Measurements from ENCODE around the gene TBC1D8. TPM values are rescaled to one million over a fixed set of nuclear protein-coding genes. Genes with fewer than 3 reads are reported as not detected.

Gene TBC1D8
- total and polyA plus RNA-seq, 2 of the 13 experiments (the other 11 are each of a cell fraction or from before 2014, with no cell fraction given) = 45.1 to 95.4 TPM

DNA sequence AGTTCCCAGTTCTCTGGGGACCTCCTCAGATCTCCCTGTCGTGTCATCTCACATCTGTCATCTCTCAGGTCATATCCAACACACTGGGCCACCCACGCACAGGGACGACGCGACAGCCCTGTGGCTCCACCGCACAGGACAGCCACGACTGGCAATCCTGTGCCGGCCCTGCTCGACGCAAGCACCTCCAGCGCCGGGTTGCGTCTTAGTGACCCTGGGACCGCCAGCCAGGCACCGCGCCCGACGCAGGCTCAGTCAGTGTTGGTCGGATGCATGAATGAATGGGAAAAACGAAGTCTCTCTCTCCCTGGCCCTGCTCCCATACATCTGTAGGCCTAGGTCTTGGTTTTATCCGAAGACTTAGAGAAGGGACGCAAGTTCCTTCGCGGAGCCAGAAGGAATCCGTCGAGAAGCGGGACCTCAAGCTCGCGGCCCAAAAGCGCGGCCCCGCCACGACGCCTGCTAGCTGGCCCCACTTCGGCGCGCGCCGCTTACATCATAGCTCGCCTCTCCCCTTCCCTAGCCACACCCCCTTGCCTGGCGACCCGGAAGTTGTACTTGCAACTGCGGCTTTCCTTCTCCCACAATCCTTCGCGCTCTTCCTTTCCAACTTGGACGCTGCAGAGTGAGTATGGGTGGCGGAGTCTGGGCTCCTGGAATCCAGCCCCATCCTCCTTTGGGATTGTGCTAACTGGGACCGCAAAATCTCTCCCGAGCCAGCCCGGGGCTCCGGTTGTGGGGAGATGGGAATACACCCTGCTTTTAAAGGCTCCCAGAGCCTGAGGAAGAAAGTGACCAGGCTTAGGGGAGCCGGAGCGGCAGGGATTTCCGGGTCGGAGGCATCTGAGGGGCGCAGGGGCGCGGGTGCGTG is 149.3 kb downstream of the TBC1D8 start, which contains the start of gene RPL31 (continued):
- TF ChIP-seq ZNF724P (CRISPR knock-in tag; IDR thresholded peaks at IDR 0.05; ENCODE audit: borderline replicate concordance) (peak; percentile 99), ZNF713 (CRISPR knock-in tag; IDR thresholded peaks at IDR 0.05) (peak; percentile 94), ZNF382 (CRISPR knock-in tag; IDR thresholded peaks at IDR 0.05; ENCODE audit: borderline replicate concordance) (no peak), ZFY (CRISPR knock-in tag; IDR thresholded peaks at IDR 0.05) (peak; percentile 99), BCL6 (CRISPR knock-in tag; IDR thresholded peaks at IDR 0.05) (peak; percentile 65), ZNF138 (CRISPR knock-in tag; IDR thresholded peaks at IDR 0.05; ENCODE audit: low read depth) (peak; percentile 93), ZNF558 (CRISPR knock-in tag; IDR thresholded peaks at IDR 0.05; ENCODE audit: borderline replicate concordance) (peak; percentile 98; the same call in 1 of the 2 replicates), ZNF83 (CRISPR knock-in tag; IDR thresholded peaks at IDR 0.05; ENCODE audit: borderline replicate concordance) (peak; percentile 71; the same call in 1 of the 2 replicates), STAG1 (CRISPR knock-in tag; IDR thresholded peaks at IDR 0.05) (no peak; the same call in 1 of the 2 replicates), KDM6A (CRISPR knock-in tag; IDR thresholded peaks at IDR 0.05; ENCODE audit: low read depth) (no peak), ZNF12 (CRISPR knock-in tag; IDR thresholded peaks at IDR 0.05) (peak; percentile 79), ZFP36L1 (CRISPR knock-in tag; IDR thresholded peaks at IDR 0.05) (peak; percentile 99), ASH2L (IDR thresholded peaks at IDR 0.05; ENCODE audit: insufficient read length, low read depth, low read length) (peak; percentile 99), THAP11 (CRISPR knock-in tag; IDR thresholded peaks at IDR 0.05) (peak; percentile 96), ZNF629 (CRISPR knock-in tag; conservative IDR thresholded peaks at IDR 0.05) (peak; percentile 50; the same call in 1 of the 2 replicates), MXI1 (IDR thresholded peaks at IDR 0.05; ENCODE audit: borderline replicate concordance, low read depth, low read length) (peak; percentile 86; the same call in 2 of the 3 replicates)
- TF ChIP-seq, protein P1, sequence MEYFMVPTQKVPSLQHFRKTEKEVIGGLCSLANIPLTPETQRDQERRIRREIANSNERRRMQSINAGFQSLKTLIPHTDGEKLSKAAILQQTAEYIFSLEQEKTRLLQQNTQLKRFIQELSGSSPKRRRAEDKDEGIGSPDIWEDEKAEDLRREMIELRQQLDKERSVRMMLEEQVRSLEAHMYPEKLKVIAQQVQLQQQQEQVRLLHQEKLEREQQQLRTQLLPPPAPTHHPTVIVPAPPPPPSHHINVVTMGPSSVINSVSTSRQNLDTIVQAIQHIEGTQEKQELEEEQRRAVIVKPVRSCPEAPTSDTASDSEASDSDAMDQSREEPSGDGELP (IDR thresholded peaks at IDR 0.05; ENCODE audit: borderline replicate concordance, low read depth) = peak; percentile 41; the same call in 1 of the 2 replicates
- TF ChIP-seq, protein P2, sequence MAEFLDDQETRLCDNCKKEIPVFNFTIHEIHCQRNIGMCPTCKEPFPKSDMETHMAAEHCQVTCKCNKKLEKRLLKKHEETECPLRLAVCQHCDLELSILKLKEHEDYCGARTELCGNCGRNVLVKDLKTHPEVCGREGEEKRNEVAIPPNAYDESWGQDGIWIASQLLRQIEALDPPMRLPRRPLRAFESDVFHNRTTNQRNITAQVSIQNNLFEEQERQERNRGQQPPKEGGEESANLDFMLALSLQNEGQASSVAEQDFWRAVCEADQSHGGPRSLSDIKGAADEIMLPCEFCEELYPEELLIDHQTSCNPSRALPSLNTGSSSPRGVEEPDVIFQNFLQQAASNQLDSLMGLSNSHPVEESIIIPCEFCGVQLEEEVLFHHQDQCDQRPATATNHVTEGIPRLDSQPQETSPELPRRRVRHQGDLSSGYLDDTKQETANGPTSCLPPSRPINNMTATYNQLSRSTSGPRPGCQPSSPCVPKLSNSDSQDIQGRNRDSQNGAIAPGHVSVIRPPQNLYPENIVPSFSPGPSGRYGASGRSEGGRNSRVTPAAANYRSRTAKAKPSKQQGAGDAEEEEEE (CRISPR knock-in tag; IDR thresholded peaks at IDR 0.05; ENCODE audit: borderline replicate concordance) = peak; percentile 29; the same call in 1 of the 2 replicates
- TF ChIP-seq, protein P3, sequence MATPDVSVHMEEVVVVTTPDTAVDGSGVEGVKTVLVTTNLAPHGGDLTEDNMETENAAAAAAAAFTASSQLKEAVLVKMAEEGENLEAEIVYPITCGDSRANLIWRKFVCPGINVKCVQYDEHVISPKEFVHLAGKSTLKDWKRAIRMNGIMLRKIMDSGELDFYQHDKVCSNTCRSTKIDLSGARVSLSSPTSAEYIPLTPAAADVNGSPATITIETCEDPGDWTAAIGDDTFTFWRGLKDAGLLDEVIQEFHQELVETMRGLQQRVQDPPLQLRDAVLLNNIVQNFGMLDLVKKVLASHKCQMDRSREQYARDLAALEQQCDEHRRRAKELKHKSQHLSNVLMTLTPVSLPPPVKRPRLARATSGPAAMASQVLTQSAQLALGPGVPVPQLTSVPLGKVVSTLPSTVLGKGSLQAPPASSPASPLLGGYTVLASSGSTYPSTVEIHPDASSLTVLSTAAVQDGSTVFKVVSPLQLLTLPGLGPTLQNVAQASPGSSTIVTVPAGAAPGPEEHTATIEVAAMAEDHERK (CRISPR knock-in tag; IDR thresholded peaks at IDR 0.05; ENCODE audit: low read depth) = peak; percentile 66; the same call in 1 of the 2 replicates
- TF ChIP-seq, protein P4, sequence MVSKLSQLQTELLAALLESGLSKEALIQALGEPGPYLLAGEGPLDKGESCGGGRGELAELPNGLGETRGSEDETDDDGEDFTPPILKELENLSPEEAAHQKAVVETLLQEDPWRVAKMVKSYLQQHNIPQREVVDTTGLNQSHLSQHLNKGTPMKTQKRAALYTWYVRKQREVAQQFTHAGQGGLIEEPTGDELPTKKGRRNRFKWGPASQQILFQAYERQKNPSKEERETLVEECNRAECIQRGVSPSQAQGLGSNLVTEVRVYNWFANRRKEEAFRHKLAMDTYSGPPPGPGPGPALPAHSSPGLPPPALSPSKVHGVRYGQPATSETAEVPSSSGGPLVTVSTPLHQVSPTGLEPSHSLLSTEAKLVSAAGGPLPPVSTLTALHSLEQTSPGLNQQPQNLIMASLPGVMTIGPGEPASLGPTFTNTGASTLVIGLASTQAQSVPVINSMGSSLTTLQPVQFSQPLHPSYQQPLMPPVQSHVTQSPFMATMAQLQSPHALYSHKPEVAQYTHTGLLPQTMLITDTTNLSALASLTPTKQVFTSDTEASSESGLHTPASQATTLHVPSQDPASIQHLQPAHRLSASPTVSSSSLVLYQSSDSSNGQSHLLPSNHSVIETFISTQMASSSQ (IDR thresholded peaks at IDR 0.05; ENCODE audit: low read depth) = no peak
- TF ChIP-seq, protein P4 (CRISPR knock-in tag; IDR thresholded peaks at IDR 0.05; ENCODE audit: borderline replicate concordance) = peak; percentile 86

Measured in HepG2 (cell line).